Panc1 (cell line): ENCODE results near the gene FAM162A. TPM values are rescaled to one million over a fixed set of nuclear protein-coding genes. Genes with fewer than 3 reads are reported as not detected.
A peak's percentile ranks its signal among the peaks of the same experiment; 100 is the strongest.

ENCODE experiments used
- ATAC-seq: fragments of 200-7000 bp; cut with Tn5 transposase; 2 replicates; pipeline ENCODE4 v1.9.1; 2020; ENCODE audit warnings: mild to moderate bottlenecking, moderate library complexity
- BruUV-seq: library from RNA; stranded (reverse); fragments of 400-500 nt; replicated peaks from 2 replicates; lab custom pipeline; 2021; lab: Mats Ljungman, UMichigan
- CTCF ChIA-PET: fragments of 300-600 bp; sonication (Branson Sonifier 250); formaldehyde crosslinking; loops from one replicate; lab custom pipeline; 2022; ENCODE audit warnings: antibody characterized with exemption; lab: Charles Lee
- POLR2A ChIA-PET: fragments of 300-600 bp; sonication (Branson Sonifier 250); formaldehyde crosslinking; loops from one replicate; lab custom pipeline; 2022; ENCODE audit warnings: antibody characterized with exemption; lab: Charles Lee
- DNase-seq: peaks from one replicate; pipeline ENCODE4 v3.0.0-alpha.2; 2010; ENCODE audit warnings: low read depth, low spot score
- H3K27ac ChIP-seq: 2 replicates; pipeline ENCODE4 v1.5.1; 2011; ENCODE audit warnings: mild to moderate bottlenecking, low read length, inconsistent platforms
- H3K27me3 ChIP-seq: fragments of 200-500 bp; sonication (Bioruptor generic); 2 replicates; pipeline ENCODE4 v1.6.0; 2014; ENCODE audit warnings: low read length, inconsistent platforms; ENCODE audit not compliant: control insufficient read depth, insufficient read depth
- H3K36me3 ChIP-seq: fragments of 200-500 bp; sonication (Bioruptor generic); 2 replicates; pipeline ENCODE4 v1.5.1; 2014; ENCODE audit warnings: inconsistent platforms, mild to moderate bottlenecking, low read length, moderate library complexity; ENCODE audit not compliant: control insufficient read depth, insufficient read depth
- H3K4me1 ChIP-seq: 2 replicates; pipeline ENCODE4 v1.5.1; 2011; ENCODE audit warnings: inconsistent platforms, mild to moderate bottlenecking, low read length, moderate library complexity; ENCODE audit not compliant: control insufficient read depth, insufficient read depth
- H3K4me3 ChIP-seq, 2 experiments: 2 replicates each; pipeline ENCODE4 v1.5.1; 2011 to 2012; ENCODE audit warnings: low read depth in 2 of 2, low read length in 2 of 2, mild to moderate bottlenecking in 2 of 2, inconsistent platforms in 1 of 2, moderate library complexity in 1 of 2
- H3K9me3 ChIP-seq: fragments of 200-500 bp; sonication (Bioruptor generic); 2 replicates; pipeline ENCODE4 v1.5.1; 2014; ENCODE audit warnings: low read depth, mild to moderate bottlenecking, inconsistent platforms, low read length, moderate library complexity; ENCODE audit not compliant: control insufficient read depth, insufficient read depth
- POLR2AphosphoS5 ChIP-seq: IDR thresholded peaks from 2 replicates; pipeline ENCODE4 v1.6.1; 2012; ENCODE audit warnings: mild to moderate bottlenecking, low read depth, low read length, moderate library complexity
- SIN3A ChIP-seq: IDR thresholded peaks from 2 replicates; pipeline ENCODE4 v1.6.1; 2012; ENCODE audit warnings: low read depth, mild to moderate bottlenecking, low read length, moderate library complexity, borderline replicate concordance; ENCODE audit not compliant: insufficient read depth
- TCF7L2 ChIP-seq: IDR thresholded peaks from 2 replicates; pipeline ENCODE4 v1.6.1; 2011; ENCODE audit warnings: mild to moderate bottlenecking, low read depth, low read length, inconsistent platforms
- in situ Hi-C: cut with HindIII; loops from 2 replicates; pipeline ENCODE4 v1.10.0; 2016; ENCODE audit warnings: low sequenced_read_pairs, low pct_unique_long_range_greater_than_20kb
- intact Hi-C: fragments of 100-400 bp; cut with micrococcal nuclease; formaldehyde crosslinking; loops from one replicate; pipeline ENCODE4 v1.10.0; 2022; ENCODE audit not compliant: unreplicated experiment
- total RNA-seq: library from RNA; stranded (reverse); gene quantifications from one replicate; pipeline ENCODE4 v1.2.1, GENCODE V29; 2021; ENCODE audit not compliant: unreplicated experiment
- TF ChIP-seq, protein P1 (sequence below): fragments of 450-650 bp; IDR thresholded peaks from 2 replicates; pipeline ENCODE4 v1.5.1; 2017; ENCODE audit warnings: mild to moderate bottlenecking
- TF ChIP-seq, protein P2 (sequence below), 2 experiments: IDR thresholded peaks; 2 replicates each; pipeline ENCODE4 v1.6.1; 2011 to 2012; ENCODE audit warnings: low read depth in 2 of 2, control low read depth in 1 of 2, low read length in 1 of 2, mild to moderate bottlenecking in 1 of 2, moderate library complexity in 1 of 2; ENCODE audit not compliant: insufficient read depth in 1 of 2

The FAM162A gene
- total RNA-seq, 1 experiment from 2014 or later, result 59.6 TPM

DNA sequence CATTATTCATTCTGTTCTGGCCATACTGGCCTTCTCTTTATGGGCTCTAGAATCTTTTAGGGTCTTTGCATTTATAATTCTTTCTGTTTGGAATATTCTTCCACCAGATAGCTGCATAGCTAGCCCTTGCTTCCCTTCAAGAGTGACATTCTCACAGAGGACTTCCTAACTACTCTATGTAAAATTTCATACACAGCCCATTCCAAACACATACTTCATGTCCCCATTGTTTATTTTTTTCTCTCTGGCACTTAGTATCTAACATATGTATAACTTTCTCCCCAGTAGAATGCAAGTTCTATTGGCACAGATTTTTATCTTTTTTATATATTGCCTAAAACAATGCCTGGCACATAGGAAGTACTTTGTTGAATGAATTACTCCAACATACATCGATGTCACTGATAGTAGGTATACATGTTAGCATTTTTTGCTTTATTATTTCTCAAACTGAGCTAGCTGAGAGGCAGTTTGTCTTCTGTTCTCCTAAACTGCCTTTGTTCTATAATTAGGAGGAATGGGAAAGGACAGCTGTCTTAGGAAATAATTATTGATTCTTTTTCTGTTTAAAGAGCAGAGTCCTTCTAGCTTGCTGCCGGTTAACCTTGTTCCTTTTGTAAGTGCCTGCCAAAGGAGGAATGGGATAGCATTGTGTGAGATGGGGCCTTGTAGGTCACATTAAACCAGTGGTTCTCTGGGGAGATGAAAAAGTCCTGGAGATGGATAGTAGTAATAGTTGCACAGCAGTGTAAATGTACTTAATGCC lies 7.9 kb downstream of the FAM162A start:
- in situ Hi-C loops (no loop called here), intact Hi-C loops (loop anchor here (2.0 kb wide), 1 partner anchor 287 kb away; no protein-coding TSS in a partner anchor)
- DNase-seq (no peak), ATAC-seq (no peak)
- Histone ChIP-seq H3K4me1 (no peaks in the 10 kb centered on the region; the same call in 1 of the 2 replicates), H3K27ac (no peak overlapping the region), H3K4me3 (no peak overlapping the region), H3K36me3 (no peaks in the 10 kb centered on the region), H3K9me3 (no peaks in the 10 kb centered on the region), H3K27me3 (no peaks in the 10 kb centered on the region)
- CTCF ChIA-PET, result no interaction called here
- POLR2A ChIA-PET, result no interaction called here
- BruUV-seq, result no TSS peak
- TF ChIP-seq, protein P1, sequence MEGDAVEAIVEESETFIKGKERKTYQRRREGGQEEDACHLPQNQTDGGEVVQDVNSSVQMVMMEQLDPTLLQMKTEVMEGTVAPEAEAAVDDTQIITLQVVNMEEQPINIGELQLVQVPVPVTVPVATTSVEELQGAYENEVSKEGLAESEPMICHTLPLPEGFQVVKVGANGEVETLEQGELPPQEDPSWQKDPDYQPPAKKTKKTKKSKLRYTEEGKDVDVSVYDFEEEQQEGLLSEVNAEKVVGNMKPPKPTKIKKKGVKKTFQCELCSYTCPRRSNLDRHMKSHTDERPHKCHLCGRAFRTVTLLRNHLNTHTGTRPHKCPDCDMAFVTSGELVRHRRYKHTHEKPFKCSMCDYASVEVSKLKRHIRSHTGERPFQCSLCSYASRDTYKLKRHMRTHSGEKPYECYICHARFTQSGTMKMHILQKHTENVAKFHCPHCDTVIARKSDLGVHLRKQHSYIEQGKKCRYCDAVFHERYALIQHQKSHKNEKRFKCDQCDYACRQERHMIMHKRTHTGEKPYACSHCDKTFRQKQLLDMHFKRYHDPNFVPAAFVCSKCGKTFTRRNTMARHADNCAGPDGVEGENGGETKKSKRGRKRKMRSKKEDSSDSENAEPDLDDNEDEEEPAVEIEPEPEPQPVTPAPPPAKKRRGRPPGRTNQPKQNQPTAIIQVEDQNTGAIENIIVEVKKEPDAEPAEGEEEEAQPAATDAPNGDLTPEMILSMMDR, result no peak
- TF ChIP-seq TCF7L2 (no peak), SIN3A (no peak), POLR2AphosphoS5 (no peak)
- TF ChIP-seq, protein P2, sequence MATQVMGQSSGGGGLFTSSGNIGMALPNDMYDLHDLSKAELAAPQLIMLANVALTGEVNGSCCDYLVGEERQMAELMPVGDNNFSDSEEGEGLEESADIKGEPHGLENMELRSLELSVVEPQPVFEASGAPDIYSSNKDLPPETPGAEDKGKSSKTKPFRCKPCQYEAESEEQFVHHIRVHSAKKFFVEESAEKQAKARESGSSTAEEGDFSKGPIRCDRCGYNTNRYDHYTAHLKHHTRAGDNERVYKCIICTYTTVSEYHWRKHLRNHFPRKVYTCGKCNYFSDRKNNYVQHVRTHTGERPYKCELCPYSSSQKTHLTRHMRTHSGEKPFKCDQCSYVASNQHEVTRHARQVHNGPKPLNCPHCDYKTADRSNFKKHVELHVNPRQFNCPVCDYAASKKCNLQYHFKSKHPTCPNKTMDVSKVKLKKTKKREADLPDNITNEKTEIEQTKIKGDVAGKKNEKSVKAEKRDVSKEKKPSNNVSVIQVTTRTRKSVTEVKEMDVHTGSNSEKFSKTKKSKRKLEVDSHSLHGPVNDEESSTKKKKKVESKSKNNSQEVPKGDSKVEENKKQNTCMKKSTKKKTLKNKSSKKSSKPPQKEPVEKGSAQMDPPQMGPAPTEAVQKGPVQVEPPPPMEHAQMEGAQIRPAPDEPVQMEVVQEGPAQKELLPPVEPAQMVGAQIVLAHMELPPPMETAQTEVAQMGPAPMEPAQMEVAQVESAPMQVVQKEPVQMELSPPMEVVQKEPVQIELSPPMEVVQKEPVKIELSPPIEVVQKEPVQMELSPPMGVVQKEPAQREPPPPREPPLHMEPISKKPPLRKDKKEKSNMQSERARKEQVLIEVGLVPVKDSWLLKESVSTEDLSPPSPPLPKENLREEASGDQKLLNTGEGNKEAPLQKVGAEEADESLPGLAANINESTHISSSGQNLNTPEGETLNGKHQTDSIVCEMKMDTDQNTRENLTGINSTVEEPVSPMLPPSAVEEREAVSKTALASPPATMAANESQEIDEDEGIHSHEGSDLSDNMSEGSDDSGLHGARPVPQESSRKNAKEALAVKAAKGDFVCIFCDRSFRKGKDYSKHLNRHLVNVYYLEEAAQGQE (IDR thresholded peaks at IDR 0.05; ENCODE audit: insufficient read depth in 1 of 2, low read depth in 2 of 2, low read length in 1 of 2), result no peak

DNA sequence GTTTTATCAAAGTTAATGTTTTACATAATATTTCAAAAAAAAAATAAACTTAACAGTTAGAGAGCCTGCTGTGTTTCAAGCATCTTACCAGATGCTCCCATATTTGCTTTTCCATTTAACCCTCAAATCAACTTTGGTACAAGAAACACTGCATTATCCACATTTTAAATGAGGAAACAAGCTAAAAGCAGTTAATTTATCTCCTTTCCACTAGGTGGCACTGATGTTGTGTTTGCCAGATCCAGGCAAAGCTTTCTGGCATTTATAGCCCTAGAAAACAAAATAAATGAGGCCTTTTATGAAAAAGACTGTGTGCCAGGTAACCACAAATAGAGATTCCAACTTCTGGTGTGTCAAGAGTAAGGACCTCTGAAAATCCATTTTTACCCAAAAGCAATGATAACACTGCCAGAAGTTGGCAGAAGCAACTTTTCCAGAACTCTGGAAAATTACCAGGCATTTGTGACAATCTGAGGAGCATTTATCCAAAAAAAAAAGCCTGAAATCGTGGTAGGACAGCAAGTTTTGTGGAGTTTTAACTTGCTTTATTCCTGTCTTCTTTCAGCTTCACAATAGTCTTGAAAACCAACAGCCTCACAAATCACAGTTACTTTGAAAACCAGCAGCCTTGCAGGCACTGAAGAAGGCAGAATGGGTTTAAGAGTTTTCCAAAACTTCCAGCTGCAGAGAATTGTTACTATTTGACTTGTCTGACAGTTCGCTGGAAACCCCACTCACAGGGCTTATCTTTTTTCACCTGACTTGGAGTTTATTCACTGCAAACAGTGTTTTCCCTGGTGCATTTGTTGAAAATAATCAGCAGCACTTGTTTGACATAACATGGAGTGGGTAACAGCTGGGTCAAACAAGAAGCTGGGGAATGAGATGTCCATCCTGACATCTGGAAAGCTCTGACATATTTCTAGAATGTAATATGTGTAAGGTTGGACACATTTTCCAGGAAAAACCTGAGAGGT lies 9.2 kb downstream of the FAM162A start:
- ChIA-PET POLR2A (interaction anchor here (0.5 to 1.0 kb wide), 3 partner anchors 9 to 28 kb away, joined by 3 to 8 read pairs (median 3); partner anchors contain the start of gene FAM162A), CTCF (interaction anchor here (0.6 to 1.6 kb wide), 6 partner anchors 9 to 442 kb away, joined by 3 to 10 read pairs (median 4); partner anchors contain the start of genes FAM162A and WDR5B)
- Histone ChIP-seq H3K36me3 (no peaks in the 10 kb centered on the region), H3K4me1 (no peaks in the 10 kb centered on the region; the same call in 1 of the 2 replicates), H3K9me3 (no peaks in the 10 kb centered on the region), H3K27ac (no peak overlapping the region), H3K4me3 (no peak overlapping the region), H3K27me3 (no peaks in the 10 kb centered on the region)
- intact Hi-C loops, result loop anchor here (2.0 kb wide), 1 partner anchor 286 kb away; no protein-coding TSS in a partner anchor
- no peak for DNase-seq
- 0 out of 2 replicates have a peak, but pooled peaks have one; percentile 53 for ATAC-seq
- TF ChIP-seq, protein P1, result peak; percentile 84
- TF ChIP-seq SIN3A, result no peak
- in situ Hi-C loops, result no loop called here
- BruUV-seq, result no TSS peak
